HG03565 (cell line): ENCODE data around the gene LRR1.
"Not testable (repeated sequence)": the region's sequence is repeated elsewhere in the genome, so short reads cannot be mapped to it uniquely, and the experiment has no call there.

ENCODE experiments used
- ATAC-seq: cut with Tn5 transposase; IDR thresholded peaks from one replicate; pipeline ENCODE4 v1.9.1; 2021; ENCODE audit warnings: mild to moderate bottlenecking, moderate library complexity; ENCODE audit not compliant: unreplicated experiment

LRR1 gene

GRCh38 chr14:49585803-49586672 lies 12.7 kb upstream of the LRR1 start, which contains the start of gene RPS29:
RPS29 (minus strand) TSS chr14:49586380; CDS start chr14:49586346, 34 bp downstream.
- ATAC-seq: peak; percentile 93

- peak; percentile 28 for ATAC-seq
Measured at GRCh38 chr14:49586673-49587460, 11.9 kb upstream of the LRR1 start.

DNA sequence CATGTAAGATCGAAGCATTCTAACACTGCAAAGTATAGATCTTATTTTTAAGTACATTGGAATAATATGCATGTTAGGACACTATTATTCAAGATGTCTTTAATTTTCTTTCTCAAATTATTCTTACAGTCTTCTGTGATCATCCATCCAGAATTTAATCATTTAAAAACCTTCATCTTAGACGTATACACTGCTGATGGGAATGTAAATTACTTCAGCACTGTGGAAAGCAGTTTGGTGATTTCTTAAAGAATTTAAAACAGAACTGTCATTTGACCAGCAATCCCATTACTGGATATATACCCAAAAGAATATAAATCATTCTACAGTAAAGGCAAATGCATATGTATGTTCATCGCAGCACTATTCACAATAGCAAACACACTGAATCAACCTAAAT lies 9.4 kb upstream of the LRR1 start:
- no peak for ATAC-seq

GRCh38 chr14:49593016-49593415 lies 5.7 kb upstream of the LRR1 start:
- ATAC-seq: no peak

GRCh38 chr14:49594347-49595091 lies 4.2 kb upstream of the LRR1 start:
- ATAC-seq: peak; percentile 30

DNA sequence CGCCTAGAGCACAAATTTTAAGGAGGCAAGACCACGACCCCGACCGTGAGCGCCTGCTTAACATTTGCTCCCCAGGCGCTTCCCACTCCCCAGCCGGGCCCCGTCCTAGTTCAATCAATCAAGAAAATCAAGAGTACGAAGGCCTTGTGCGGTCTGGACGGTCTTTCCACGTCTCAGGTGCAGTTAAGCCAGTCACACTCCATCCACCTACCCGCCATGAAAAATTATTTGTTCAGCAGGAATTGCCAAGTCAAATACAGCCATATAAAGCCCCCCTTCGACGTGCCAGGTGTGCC lies 603 bp upstream of the LRR1 start:
- no peak for ATAC-seq

DNA sequence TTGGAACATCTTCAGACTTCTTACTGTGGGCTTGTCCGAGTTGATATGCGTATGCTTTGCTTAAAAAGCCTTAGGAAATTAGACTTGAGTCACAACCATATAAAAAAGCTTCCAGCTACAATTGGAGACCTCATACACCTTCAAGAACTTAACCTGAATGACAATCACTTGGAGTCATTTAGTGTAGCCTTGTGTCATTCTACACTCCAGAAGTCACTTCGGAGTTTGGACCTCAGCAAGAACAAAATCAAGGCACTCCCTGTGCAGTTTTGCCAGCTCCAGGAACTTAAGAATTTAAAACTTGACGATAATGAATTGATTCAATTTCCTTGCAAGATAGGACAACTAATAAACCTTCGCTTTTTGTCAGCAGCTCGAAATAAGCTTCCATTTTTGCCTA lies 8.8 kb downstream of the LRR1 start:
- ATAC-seq: no peak

- no peak for ATAC-seq
Measured at GRCh38 chr14:49612251-49612650, 13.5 kb downstream of the LRR1 start.

GRCh38 chr14:49612671-49613070 lies 13.9 kb downstream of the LRR1 start:
- no peak for ATAC-seq

GRCh38 chr14:49614196-49614595 lies 15.5 kb downstream of the LRR1 start:
- ATAC-seq: no peak

- ATAC-seq: no peak
Measured at GRCh38 chr14:49615776-49616175, 17.0 kb downstream of the LRR1 start.

GRCh38 chr14:49617852-49618519 lies 19.2 kb downstream of the LRR1 start:
- ATAC-seq: no peak

DNA sequence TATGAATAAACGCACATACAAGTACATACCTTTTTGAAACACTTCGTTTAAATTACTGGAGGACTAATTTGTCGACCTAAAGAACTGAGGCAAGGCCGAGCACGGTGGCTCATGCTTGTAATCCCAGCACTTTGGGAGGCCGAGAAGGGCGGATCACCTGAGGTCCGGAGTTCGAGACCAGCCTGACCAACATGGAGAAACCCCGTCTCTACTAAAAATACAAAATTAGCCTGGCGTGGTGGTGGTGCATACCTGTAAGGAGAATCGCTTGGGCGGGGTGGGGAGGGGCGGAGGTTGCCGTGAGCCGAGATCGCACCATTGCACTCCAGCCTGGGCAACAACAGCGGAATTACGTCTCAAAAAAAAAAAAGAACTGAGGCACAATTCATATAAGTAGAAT lies 20.5 kb downstream of the LRR1 start:
- not testable (repeated sequence) for ATAC-seq

GRCh38 chr14:49619730-49620129 lies 21.0 kb downstream of the LRR1 start:
- ATAC-seq: no peak

GRCh38 chr14:49620182-49621113 lies 21.7 kb downstream of the LRR1 start, which contains the start of the genes MGAT2 and RPL36AL:
MGAT2 (plus strand) TSS chr14:49620799; CDS start chr14:49621269, 470 bp downstream.
RPL36AL (minus strand) TSS chr14:49620626; CDS start chr14:49619104, 1,522 bp downstream.
- ATAC-seq: peak; percentile 88

- peak; percentile 4 for ATAC-seq
Measured at GRCh38 chr14:49621114-49621881, 22.6 kb downstream of the LRR1 start.

DNA sequence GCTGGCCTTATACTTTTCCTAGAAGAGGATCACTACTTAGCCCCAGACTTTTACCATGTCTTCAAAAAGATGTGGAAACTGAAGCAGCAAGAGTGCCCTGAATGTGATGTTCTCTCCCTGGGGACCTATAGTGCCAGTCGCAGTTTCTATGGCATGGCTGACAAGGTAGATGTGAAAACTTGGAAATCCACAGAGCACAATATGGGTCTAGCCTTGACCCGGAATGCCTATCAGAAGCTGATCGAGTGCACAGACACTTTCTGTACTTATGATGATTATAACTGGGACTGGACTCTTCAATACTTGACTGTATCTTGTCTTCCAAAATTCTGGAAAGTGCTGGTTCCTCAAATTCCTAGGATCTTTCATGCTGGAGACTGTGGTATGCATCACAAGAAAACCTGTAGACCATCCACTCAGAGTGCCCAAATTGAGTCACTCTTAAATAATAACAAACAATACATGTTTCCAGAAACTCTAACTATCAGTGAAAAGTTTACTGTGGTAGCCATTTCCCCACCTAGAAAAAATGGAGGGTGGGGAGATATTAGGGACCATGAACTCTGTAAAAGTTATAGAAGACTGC lies 23.4 kb downstream of the LRR1 start:
- no peak for ATAC-seq

- no peak for ATAC-seq
Measured at GRCh38 chr14:49623387-49623786, 24.6 kb downstream of the LRR1 start.
